ENCODE results near the gene DRD2.
"Not testable (repeated sequence)": the region's sequence is repeated elsewhere in the genome, so short reads cannot be mapped to it uniquely, and the experiment has no call there.

GRCh38 chr11:113523906-113524305 is 48.7 kb upstream of the DRD2 start:
- not testable (repeated sequence) for TF ChIP-seq CTCF (IDR thresholded peaks at IDR 0.05); EP300 (IDR thresholded peaks at IDR 0.05); POLR2A (IDR thresholded peaks at IDR 0.05; ENCODE audit: low read depth); POLR2AphosphoS5 (IDR thresholded peaks at IDR 0.05)

Data from esophagus muscularis mucosa (tissue), 4 donors.